ENCODE measurements around the gene CDH4.

The CDH4 gene

DNA sequence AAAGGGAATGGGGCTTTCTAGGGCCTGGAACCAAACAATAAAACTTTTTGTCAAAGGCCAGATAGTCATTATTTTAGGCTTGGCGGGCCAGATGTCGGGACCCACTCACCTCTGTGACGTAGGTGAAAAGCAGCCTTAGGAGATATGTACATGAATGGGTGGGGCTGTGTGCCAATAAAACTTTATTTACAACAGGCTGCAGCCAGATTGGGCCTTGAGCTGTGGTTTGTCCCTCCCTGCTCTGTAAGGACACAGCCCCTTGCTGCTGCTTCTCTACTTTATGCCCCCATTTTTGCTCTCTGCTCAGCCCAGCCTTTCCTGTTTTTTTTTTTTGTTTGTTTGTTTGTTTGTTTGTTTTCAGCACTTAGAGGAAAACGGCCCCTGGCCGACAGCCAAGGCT is 32.7 kb downstream of the CDH4 start:
- DNase-seq (ENCODE audit: low read depth), result no peak

DNA sequence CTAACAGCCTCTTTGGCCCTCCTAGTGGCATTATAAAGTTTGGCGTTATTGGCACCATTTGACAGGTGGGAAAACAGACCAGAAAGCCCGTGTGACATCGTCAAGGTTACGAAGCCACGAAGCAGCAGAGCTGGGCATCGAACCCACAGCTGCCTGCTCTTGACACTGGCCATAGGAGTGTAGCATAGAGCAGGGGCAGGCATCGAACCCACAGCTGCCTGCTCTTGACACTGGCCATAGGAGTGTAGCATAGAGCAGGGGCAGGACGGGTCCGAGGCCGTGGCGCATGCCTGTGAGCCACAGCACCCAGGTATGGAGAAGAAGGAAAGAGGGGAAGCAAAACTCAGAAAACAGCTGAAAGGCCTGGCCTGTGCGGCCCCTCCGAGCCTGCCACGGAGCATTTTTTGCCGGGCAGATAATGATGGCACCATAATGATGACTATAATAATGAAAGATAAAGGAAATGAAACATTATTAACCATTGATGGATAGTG is 33.1 kb downstream of the CDH4 start:
- no peak for DNase-seq (ENCODE audit: low read depth)

DNA sequence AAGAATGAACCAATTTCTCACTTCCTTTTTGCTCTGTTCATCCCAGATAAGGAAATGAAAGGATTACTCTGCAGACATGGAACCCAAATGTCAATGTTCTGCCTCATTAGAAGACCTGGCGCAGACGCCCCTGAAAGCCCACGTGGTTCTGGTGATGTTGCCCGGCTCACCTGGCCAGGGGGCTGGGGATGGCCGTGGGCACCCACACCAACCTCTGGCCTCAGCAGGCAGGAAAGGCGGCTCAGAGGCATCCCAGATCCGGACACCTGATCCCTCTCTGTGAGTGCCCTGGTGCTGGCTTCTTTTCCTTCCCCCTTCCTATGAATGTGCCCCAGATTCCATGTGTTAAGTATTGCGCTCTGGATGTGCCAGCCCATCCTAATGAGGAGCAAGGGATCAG is 33.6 kb downstream of the CDH4 start:
- DNase-seq (ENCODE audit: low read depth), result no peak

DNA sequence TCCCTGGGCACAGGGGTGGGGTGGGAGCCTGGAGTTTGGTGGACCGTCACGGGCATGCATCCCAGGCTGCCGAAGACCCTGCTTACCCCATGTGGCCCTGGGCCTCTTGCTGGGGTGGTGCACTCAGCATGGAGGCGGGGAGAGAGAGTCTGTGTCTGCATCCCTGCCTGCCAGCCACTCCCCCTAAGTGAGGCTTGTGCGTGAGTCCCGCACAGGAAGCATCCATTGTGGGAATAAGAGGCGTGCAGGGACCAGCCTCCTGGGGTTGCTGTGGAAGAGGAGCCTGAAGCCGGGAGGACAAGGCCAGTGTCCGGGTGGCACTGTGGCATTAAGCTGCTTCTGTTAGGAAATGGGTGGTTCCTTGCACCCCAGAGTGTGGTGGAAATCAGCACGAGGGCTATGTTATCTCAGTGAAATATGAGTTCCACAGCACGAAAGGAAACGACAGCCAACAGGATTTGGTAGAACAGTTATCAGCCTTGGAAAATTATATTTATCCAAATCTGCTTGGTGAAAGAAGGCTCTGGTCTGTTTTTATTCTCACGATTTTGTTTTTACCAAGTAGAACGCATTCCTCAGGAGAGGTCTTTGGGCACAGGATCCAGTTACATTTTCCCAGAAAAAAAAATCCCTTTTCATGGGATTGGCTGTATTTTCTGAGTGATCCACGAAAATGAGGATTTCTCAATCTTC is 35.7 kb downstream of the CDH4 start:
- DNase-seq (ENCODE audit: low read depth), result no peak

DNA sequence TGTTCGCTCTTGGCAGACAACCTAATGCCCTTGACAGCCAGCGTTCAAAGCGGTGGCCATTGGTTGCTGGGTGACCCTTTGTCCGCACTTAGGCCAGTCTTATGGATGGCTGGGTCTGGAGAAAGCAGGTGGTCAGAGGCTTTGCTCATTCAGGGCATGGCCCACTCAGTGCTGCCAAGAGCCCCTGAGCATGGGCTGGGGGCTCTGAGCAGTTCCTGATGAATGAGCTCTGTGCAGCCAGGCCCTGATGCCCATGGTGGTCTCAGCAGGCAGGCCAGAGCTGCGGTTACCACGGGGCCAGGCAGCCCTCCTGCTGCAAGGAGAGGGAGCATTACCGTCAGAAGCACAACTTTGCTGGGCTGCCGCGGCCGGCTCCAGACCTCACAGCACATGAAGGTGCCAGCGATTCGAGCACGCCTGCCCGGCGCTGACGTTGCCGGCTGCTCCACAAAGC is 36.3 kb downstream of the CDH4 start:
- peak; percentile 13 for DNase-seq (ENCODE audit: low read depth)

DNA sequence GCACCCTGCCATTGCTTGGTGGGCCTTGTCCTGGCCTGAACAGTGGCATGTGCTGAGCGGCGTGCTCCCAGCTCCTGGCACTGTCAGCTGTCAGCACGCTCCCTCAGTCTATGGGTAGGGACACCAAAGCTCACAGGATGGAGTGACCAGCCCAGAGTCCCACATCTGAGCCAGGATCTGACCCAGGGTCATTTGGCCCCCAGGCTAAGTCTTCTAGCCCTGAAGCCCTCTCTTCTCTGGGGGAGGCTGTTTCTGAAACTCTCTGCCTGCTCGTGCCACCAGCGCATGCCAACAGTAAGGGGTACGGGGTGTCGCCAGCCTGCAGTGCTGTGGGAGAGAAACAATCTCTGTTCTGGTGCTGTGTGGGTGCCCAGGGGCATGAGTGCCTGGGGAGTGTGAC is 37.1 kb downstream of the CDH4 start:
- DNase-seq (ENCODE audit: low read depth), result no peak

DNA sequence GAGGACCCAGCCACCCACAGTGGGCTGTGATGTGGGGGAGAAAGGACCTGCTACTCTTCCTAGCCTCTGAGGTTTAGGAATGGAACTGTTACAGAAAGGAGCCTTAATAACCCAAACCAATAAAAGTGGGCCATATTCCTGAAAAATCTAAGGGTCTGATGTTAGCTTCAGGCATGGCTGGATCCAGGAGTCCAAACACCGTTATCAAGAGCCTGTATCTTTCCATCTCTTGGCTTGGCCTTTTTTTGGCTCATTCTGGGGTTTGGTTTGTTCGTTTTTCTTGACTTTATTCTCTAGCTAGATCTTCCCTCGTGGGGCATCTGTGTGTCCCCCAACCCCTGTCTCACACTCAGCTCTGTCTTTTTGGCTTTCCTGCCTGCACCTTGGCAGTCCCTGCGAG is 38.7 kb downstream of the CDH4 start:
- no peak for DNase-seq (ENCODE audit: low read depth)

DNA sequence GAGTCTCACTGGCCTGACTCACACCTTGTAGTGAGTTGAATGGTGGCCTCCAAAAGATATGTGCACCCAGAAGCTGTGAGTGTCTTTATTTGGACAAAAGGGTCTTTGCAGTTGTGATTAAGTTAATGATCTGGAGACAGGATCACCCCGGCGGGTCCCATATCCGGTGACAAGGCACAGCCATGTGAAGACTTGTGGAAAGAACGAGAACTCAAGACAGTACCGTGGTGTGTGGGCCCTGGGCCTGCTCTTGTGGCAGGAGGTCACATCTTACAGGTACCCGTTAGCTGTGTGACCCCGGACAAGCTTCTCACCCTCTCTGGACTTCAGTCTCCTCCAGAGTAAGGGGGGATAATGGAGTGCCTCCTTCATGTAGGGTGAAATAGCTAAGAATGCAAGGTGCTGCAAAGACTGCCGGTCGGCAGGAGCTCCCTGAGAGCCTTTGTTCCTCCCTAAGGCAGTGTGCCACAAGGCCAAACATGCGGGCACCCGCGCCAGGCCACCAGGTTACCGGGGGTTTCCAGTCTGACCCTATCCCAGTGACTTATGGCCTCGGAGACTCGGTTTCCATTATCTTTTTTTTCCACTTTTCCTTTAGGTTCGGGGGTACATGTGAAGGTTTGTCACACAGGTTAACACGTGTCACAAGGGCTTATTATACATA is 39.2 kb downstream of the CDH4 start:
- no peak for DNase-seq (ENCODE audit: low read depth)

DNA sequence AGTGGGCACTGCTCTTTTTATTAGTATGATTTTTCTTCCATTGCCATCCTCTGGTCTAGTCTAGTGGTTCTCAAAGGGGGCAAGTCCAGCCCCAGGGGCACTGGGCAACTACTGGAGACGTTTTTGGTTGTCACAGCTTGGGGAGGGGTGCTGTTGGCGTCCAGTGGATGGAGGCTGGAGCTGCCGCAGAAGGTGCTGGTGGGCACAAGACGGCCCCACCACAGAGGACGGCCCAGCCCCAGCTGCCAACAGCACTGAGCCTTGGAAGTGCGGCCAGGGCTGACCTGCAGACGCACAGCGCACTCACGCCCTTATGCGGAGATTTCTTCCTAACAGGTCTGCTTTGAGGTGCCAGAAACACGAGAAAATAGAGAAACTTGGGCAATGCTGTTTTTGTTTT is 40.3 kb downstream of the CDH4 start:
- DNase-seq (ENCODE audit: low read depth), result no peak

DNA sequence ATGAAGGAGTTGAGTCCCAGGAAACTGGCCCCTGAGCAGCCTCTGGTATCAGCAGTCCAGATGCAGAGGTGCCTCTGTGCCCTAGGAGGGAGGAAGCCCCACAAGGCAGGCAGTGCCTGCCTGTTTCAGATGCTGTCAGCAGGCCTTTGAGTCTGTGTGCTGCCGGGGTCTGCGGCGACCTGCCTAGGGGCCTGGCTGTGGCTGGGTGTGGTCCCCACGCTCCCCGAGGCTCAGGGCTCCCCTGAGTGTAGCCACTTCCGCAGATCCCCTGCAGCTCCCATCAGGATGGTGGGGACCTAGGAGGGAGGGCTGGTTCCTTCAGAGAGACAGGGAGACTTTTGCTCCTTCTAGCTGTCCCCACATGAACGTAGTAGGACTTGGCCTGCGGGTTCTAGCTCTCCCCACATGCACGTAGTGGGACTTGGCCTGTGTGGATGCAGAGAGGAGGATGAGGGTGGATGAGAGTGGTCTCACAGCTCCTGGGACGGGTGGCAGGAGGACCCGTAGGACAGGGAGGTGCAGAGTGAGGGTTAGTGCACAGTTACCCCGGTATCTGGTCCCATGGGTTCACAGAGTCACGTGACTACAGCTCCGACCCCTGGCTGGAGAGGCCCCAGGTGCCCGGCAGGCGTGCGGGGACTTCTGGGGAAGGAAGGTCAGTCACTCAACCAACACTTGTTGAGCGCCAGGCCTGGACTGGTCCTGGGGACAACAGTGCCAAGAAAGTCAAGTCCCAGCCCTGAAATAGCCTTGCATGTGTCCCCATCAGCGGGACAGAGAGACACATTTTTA is 41.0 kb downstream of the CDH4 start:
- no peak for DNase-seq (ENCODE audit: low read depth)

DNA sequence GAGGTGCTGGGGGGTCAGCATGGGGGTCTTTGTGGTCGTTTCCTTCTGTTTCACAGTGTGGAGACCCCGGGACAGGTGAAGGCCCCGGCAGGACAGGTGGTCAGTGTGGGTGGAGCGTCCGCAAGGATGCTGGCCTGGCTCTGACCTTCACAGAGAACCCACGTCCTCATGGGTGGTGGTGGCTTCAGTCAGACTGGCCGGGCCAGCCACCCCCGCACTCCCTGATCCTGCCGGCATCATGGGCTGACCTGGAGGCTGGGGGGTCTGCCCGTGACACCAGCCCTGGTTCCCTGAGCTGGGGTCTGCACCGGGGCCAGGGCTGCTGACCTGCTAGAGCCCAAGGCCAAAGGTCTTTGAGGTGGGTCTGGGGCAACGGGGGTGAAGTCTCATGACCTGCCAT is 41.9 kb downstream of the CDH4 start:
- no peak for DNase-seq (ENCODE audit: low read depth)

DNA sequence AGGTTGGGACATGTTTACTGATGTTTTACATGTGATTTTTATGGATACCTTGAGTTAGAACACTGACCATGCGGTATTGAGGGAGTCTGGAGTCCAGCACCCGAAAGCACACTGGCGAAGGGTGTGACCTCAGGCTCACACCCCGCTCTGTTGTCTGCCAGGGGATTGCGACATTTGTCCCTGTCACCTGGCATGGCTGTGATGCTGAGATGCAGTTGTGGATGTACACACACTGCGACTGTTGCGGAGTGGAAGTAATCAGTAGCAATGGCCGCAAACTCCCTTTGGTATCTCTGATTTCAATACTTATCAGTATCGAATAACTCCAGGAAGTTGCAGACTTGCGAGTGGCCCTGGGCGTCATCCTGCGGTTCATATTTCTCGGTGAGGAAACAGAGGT is 43.2 kb downstream of the CDH4 start:
- DNase-seq (ENCODE audit: low read depth), result peak; percentile 24

DNA sequence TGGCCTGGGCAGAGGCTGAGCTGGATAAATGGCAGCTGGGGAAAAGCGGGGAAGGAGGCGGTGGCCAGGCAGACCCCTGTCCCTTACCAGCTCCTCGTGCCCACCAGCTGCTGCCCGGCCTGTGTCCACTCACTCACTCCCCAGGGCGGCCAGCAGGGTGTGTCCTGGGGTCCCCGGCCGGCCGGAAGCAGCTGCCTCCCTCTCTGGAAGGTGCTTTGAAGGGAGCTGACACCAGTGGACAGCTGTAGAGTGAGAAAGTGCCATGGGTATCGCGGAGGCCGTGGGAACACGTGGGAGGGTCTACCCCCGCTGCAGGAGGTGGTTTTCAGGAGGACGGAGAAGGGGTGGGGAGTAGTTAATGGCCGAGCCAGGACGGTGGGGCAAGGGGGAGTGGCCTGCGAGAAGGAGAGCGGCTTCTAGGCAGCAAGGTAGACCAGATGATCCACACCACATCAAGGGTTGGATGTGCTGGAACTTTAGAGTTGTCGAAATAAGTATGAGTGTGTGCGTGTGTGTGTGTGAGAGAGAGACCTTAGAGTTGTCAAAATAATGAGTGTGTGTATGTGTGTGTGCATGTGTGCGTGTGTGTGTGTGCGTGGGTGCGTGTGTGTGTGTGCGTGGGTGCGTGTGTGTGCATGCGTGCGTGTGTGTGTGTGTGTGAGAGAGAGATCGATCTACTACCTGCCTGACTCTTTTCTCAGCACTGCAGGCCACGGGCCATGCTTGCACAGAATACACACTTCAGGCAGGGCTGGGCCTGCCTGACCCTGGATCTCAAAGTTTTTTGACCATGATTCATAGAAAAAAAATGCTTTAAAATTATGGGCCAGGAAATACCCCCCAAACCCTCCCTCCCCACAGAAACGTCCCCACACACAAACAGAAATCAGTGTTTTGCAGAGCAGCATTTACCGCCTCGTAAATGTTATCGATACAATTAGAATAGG is 43.9 kb downstream of the CDH4 start:
- DNase-seq (ENCODE audit: low read depth), result peak; percentile 18

DNA sequence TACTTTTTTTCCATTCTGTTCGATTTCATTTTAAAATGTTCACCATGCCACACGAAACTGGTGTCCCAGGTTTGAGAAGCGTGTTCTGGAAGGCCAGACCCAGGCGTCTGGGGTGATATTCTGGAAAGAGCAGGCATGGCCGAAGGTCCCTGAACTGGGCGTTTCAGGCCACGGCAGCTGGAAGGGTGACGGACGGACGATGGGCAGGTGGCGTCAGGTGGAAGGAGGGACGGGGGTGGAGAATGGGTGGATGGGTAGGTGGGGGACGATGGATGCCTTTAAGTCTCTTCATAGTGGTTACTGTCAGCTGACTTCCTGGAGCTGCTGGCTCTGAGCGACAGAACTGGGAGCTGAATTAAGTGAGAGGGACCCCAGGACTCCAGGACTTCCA is 44.6 kb downstream of the CDH4 start:
- no peak for DNase-seq (ENCODE audit: low read depth)

DNA sequence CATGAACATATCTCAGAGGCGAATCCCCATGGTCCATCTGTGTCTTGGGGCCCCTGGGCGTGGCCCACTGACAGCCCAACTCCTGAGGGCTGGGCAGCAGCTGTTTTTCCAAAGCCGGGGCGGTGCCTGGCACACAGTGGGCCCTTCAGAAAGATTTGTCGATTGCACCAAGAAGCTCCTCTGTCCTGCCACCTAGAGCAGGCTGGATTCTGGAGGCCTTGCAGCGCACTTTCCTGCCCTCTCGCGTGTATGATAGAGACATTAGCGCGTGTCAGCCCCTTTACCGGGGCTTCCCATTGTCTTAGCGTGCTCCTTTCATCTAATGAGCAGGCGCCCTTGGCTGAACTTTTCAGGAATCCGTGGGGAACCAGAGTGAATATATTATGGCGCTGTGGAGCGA is 45.4 kb downstream of the CDH4 start:
- no peak for DNase-seq (ENCODE audit: low read depth)

DNA sequence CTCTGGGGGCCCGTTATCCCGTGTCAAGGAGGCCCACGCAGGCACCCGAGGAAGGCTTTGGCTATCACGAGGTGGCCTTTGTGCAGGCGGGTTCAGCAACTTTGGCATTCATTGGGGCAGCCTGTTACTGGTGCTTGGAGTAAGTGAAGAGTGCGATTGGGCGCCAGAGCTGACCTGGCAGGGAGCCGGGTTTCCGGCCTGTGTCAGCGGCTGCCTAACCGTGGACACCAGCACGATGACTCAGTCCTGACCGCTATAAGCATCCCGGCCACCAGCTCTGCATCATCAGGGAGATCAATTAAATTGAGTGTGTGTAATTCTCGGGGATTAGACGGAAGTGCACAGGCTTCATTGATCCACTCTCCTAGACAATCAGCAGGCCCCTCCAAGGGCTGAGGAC is 45.9 kb downstream of the CDH4 start:
- peak; percentile 78 for DNase-seq (ENCODE audit: low read depth)

DNA sequence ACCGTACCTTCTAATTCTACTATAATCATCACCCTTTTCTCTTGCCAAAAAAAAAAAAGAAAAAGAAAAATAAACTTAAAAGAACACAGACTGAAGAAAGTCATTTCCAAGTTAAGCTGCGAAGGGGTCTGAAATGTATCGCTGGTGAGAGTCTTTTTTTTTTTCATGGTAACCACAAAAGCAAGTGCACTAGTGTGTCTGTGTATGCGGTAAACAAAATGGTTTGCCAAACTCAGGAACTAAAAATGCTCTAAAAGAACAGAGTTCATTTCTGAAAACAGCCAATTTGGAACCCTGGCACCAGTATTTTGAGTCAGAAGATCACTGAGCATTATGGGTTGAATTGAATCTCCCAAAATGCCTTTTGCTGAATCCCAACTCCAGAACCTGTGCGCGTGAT is 46.6 kb downstream of the CDH4 start:
- no peak for DNase-seq (ENCODE audit: low read depth)

DNA sequence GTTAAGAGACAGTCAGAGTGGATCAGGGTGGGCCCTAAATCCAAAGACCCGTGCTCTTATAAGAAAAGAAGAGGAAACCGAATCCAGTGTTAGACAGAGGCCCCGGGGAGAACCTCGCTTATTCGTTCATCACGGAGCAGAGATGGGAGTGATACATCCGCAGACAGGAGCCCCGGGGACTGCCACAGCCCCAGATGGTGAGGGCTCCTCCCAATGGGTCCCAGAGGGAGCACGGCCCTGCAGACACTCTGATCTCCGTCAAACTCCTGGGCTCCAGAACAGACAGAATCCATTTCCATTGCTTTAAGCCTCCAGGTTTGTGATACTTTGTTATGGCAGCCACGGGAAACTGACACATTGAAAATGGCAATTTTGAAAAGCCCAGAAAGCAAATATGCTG is 47.0 kb downstream of the CDH4 start:
- no peak for DNase-seq (ENCODE audit: low read depth)

DNA sequence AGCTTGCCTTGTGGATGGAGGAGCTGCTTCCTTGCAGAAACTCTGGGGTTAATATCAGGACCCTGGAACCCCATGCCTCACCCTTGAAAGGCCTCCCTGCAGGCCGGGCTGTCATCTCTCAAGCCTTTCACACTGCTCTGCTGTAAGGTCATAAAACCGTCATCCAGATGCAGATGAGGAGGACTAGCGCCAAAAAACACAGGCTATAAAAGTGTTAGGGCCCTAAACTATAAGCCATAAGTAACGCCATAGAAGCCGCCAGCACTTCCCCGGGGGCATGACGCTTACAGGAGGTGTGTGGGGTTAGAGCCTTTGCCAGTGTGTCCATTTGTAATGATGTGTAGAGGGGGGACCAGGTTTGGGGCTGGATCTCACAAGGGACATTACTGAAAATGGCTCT is 47.6 kb downstream of the CDH4 start:
- no peak for DNase-seq (ENCODE audit: low read depth)

DNA sequence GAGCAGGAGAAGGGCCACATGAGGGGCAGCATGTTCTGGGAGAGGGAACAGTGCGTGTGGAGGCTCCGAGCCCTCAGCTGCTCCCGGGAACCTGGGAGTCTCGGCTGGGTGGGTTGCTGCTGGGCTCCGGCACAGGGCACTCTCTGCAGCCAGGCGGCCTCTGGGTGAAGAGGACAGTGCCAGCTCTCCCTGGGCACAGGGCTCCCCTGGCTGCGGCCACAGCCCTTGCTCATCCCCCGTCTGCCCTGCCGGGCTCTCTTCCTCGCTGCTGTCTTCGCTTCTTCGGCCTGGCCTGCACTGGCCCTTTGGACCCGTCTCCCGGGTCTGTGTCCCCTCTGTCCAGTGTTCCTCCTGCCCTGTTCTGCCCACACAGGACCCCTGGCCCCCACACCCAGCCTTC is 48.2 kb downstream of the CDH4 start:
- no peak for DNase-seq (ENCODE audit: low read depth)

DNA sequence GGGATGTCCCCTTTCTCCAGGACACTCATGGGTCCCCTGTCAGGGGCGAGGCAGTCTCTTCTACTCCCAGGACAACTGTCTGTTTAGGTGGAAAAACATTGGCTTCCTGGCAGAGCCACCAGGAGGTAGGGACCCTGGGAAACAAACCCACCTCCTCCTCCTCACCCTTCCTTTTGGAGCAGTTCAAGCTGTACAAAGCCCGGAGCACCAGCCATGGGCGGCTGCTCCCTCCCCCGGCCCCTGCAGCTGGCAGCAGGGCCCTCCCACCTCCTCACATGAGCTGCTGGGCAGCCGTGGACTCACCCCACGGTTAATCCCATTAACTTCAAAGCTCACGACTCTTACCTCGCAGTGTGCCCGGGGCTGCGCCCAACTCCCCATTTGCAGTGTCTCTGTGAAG is 48.6 kb downstream of the CDH4 start:
- DNase-seq (ENCODE audit: low read depth), result no peak

Data from iris pigment epithelial cell (primary cell).